A673 (cell line): ENCODE measurements around the gene EXOSC2. TPM values are rescaled to one million over a fixed set of nuclear protein-coding genes. Genes with fewer than 3 reads are reported as not detected.

Source experiments
- BruUV-seq: library from RNA; stranded (reverse); fragments of 400-500 nt; replicated peaks from 2 replicates; lab custom pipeline; 2021; lab: Mats Ljungman, UMichigan
- CTCF ChIA-PET: fragments of 300-600 bp; sonication (Branson Sonifier 250); formaldehyde crosslinking; loops from one replicate; lab custom pipeline; 2022; ENCODE audit warnings: antibody characterized with exemption; lab: Charles Lee
- POLR2A ChIA-PET: fragments of 300-600 bp; sonication (Branson Sonifier 250); formaldehyde crosslinking; loops from one replicate; lab custom pipeline; 2022; ENCODE audit warnings: antibody characterized with exemption; ENCODE audit not compliant: low non-redundant PET; lab: Charles Lee
- DNase-seq: peaks from one replicate; pipeline ENCODE4 v3.0.0-alpha.2; 2015; ENCODE audit warnings: low spot score
- H3K27ac ChIP-seq: fragments of 200-600 bp; sonication (generic); 2 replicates; pipeline ENCODE4 v1.5.1; 2016; ENCODE audit warnings: mixed run types, low read depth, mild to moderate bottlenecking, mixed read lengths, antibody characterized with exemption, low read length; ENCODE audit not compliant: poor library complexity, severe bottlenecking
- H3K27me3 ChIP-seq: fragments of 200-600 bp; sonication (generic); replicated peaks from 2 replicates; pipeline ENCODE4 v1.6.1; 2017; ENCODE audit warnings: mixed run types, low read depth, mild to moderate bottlenecking, mixed read lengths, antibody characterized with exemption, low read length; ENCODE audit not compliant: insufficient read depth, poor library complexity
- H3K36me3 ChIP-seq: fragments of 200-600 bp; sonication (generic); 2 replicates; pipeline ENCODE4 v1.6.1; 2016; ENCODE audit warnings: mixed run types, mild to moderate bottlenecking, mixed read lengths, antibody characterized with exemption, low read length; ENCODE audit not compliant: insufficient read depth, poor library complexity, severe bottlenecking
- H3K4me1 ChIP-seq: fragments of 200-600 bp; sonication (generic); 2 replicates; pipeline ENCODE4 v1.6.1; 2017; ENCODE audit warnings: mixed run types, mild to moderate bottlenecking, mixed read lengths, antibody characterized with exemption, low read length; ENCODE audit not compliant: insufficient read depth, poor library complexity, severe bottlenecking
- H3K4me3 ChIP-seq: fragments of 200-600 bp; sonication (generic); 2 replicates; pipeline ENCODE4 v1.5.1; 2016; ENCODE audit warnings: low read depth, mixed run types, mild to moderate bottlenecking, mixed read lengths, low read length; ENCODE audit not compliant: poor library complexity, severe bottlenecking
- H3K9me3 ChIP-seq: fragments of 200-600 bp; sonication (generic); 2 replicates; pipeline ENCODE4 v1.6.1; 2016; ENCODE audit warnings: mixed run types, low read depth, mild to moderate bottlenecking, mixed read lengths, antibody characterized with exemption, low read length; ENCODE audit not compliant: poor library complexity, severe bottlenecking
- EZH2 ChIP-seq: fragments of 200-600 bp; sonication (generic); IDR thresholded peaks from 2 replicates; pipeline ENCODE4 v1.6.1; 2017; ENCODE audit warnings: borderline replicate concordance, low read depth, mild to moderate bottlenecking, mixed read lengths, antibody characterized with exemption, low read length; ENCODE audit not compliant: poor library complexity, severe bottlenecking
- intact Hi-C: fragments of 100-400 bp; cut with micrococcal nuclease; formaldehyde crosslinking; loops from one replicate; pipeline ENCODE4 v1.10.0; 2022; ENCODE audit not compliant: unreplicated experiment
- total RNA-seq: library from RNA; stranded (reverse); gene quantifications from 2 replicates; pipeline ENCODE4 v1.2.3, GENCODE V29; 2021
- TF ChIP-seq, protein P1 (sequence below): fragments of 300-800, 200-600 bp; sonication (generic); conservative IDR thresholded peaks from 2 replicates; pipeline ENCODE4 v1.5.1; 2017; ENCODE audit warnings: low read depth, mild to moderate bottlenecking, antibody characterized with exemption, low read length, moderate library complexity, mixed read lengths

Gene EXOSC2
- total RNA-seq, 1 experiment from 2014 or later: 109 TPM

DNA sequence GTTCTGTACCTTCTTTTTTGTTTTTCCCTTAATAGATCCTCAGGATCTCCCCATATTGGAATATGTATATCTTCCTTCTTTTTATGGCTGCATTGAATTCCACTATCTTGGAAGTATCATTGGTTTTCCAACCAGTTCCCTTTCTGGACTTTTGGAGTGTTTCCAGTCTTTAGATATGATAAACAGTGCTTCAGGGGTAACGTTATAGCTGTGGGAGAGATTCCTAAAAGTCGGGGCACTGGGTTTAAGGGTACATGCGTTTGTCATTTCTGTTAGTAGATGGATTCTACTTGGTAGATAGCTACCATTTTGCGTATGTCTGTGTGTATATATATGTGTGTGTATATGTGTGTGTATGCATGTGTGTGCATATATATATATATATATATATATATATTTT lies 42.0 kb downstream of the EXOSC2 start:
- DNase-seq: no peak
- peaks cover 8% of the 10 kb centered on the region for H3K4me1 ChIP-seq
- ChIA-PET POLR2A (no interaction called here), CTCF (no interaction called here)
- H3K27ac ChIP-seq: no peak overlapping the region
- no TSS peak for BruUV-seq
- H3K9me3 ChIP-seq: no peaks in the 10 kb centered on the region
- H3K36me3 ChIP-seq: no peaks in the 10 kb centered on the region
- H3K4me3 ChIP-seq: no peak overlapping the region
- intact Hi-C loops: no loop called here
- no peaks in the 10 kb centered on the region for H3K27me3 ChIP-seq
- TF ChIP-seq EZH2: no peak
- TF ChIP-seq, protein P1, sequence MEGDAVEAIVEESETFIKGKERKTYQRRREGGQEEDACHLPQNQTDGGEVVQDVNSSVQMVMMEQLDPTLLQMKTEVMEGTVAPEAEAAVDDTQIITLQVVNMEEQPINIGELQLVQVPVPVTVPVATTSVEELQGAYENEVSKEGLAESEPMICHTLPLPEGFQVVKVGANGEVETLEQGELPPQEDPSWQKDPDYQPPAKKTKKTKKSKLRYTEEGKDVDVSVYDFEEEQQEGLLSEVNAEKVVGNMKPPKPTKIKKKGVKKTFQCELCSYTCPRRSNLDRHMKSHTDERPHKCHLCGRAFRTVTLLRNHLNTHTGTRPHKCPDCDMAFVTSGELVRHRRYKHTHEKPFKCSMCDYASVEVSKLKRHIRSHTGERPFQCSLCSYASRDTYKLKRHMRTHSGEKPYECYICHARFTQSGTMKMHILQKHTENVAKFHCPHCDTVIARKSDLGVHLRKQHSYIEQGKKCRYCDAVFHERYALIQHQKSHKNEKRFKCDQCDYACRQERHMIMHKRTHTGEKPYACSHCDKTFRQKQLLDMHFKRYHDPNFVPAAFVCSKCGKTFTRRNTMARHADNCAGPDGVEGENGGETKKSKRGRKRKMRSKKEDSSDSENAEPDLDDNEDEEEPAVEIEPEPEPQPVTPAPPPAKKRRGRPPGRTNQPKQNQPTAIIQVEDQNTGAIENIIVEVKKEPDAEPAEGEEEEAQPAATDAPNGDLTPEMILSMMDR: no peak

DNA sequence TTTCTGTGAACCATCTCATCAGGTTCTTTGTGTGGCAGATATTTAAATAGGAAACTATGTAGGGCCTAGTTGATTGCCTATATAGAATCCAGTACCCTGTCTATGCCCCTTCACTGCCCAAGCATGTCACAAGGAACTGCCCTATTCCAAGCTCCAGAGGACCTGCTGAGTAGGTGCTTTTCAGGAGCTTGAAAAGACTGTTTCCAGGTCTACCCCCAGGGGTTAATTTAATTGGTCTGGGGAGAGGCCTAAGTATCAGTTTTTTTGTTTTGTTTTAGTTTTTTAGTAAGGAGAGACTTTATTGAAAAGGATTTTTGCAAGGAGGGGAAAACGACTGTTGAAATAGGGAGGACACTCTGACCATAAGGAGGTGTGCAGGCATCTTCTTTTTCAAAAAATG lies 43.3 kb downstream of the EXOSC2 start:
- no peak overlapping the region for H3K27ac ChIP-seq
- no peaks in the 10 kb centered on the region for H3K27me3 ChIP-seq
- CTCF ChIA-PET: no interaction called here
- no peak overlapping the region for H3K4me3 ChIP-seq
- H3K36me3 ChIP-seq: no peaks in the 10 kb centered on the region
- intact Hi-C loops: no loop called here
- H3K9me3 ChIP-seq: no peaks in the 10 kb centered on the region
- BruUV-seq: no TSS peak
- DNase-seq: no peak
- no peak for TF ChIP-seq EZH2
- TF ChIP-seq, protein P1: no peak
- POLR2A ChIA-PET: no interaction called here
- peaks cover 8% of the 10 kb centered on the region for H3K4me1 ChIP-seq

DNA sequence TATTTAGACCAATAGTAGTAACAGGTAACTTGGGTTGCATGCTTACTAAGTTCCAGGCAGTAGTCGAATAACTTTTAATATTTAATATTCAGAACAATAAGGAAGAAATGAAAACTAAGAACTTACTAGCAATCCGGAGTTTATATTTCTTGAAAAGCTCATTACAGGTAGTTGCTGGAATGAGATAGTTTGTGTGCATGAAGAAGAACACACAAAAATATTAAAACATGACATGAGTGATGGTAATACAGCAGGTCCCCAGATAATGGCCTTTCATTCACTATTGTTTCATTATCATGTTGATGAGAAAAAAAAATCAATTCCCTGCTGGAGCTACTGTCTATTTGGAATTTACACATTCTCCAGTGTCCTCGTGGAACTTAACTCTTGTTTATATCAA lies 44.7 kb downstream of the EXOSC2 start:
- BruUV-seq: no TSS peak
- CTCF ChIA-PET: no interaction called here
- Histone ChIP-seq H3K9me3 (no peaks in the 10 kb centered on the region), H3K27me3 (no peaks in the 10 kb centered on the region), H3K27ac (no peak overlapping the region), H3K36me3 (no peaks in the 10 kb centered on the region), H3K4me3 (no peak overlapping the region), H3K4me1 (peaks cover 1% of the 10 kb centered on the region)
- TF ChIP-seq EZH2: no peak
- TF ChIP-seq, protein P1: no peak
- POLR2A ChIA-PET: no interaction called here
- no peak for DNase-seq
- intact Hi-C loops: no loop called here
